ENCODE results near the gene OLFML3. TPM values are rescaled to one million over a fixed set of nuclear protein-coding genes. Genes with fewer than 3 reads are reported as not detected.

The OLFML3 gene, protein sequence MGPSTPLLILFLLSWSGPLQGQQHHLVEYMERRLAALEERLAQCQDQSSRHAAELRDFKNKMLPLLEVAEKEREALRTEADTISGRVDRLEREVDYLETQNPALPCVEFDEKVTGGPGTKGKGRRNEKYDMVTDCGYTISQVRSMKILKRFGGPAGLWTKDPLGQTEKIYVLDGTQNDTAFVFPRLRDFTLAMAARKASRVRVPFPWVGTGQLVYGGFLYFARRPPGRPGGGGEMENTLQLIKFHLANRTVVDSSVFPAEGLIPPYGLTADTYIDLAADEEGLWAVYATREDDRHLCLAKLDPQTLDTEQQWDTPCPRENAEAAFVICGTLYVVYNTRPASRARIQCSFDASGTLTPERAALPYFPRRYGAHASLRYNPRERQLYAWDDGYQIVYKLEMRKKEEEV
- polyA plus RNA-seq (2014; cell fraction: cytosol; rRNA removed): 12.2 and 12.3 TPM in 2 replicates
- polyA plus RNA-seq (2014; cell fraction: nucleus; rRNA removed): 5.3 and 6.9 TPM in 2 replicates

DNA sequence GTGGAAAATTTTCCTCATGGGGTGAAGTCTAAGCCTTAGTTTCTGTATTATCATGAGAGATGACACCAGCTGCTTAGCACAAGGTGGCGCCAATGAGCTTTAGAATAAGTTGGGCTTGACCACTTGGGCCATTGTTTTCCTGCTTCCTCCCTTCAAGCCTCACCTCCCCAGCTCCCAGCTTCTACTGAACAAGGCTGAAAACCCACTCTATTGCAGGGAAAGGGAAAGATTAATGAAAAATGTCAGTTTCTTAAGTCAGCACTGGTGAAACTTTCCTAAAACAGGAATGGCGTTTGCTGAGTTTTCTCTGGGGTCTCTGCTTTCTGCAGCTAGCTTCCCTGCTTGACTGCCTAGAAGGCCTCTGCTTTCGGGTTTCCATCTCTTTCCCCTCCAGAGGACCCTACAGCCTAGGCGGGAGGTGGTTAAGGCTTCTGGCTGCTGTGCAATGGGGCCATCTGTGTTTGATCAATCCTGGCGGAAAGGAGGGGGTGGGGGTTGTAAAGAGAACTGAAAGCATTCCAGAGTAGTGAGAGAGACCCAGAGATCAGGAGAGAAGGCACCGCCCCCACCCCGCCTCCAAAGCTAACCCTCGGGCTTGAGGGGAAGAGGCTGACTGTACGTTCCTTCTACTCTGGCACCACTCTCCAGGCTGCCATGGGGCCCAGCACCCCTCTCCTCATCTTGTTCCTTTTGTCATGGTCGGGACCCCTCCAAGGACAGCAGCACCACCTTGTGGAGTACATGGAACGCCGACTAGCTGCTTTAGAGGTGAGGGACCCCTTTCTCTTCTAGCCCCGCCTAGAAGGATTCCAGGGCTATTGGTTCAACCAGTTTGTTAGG, at the start of gene OLFML3:
OLFML3 (plus strand) TSS at position 612 of the 840 bp plus-strand sequence; CDS start at position 655, 43 bp downstream.
- DNase-seq (ENCODE audit: low spot score): peak; percentile 95

GRCh38 chr1:113929750-113930498, 49.4 kb upstream of the OLFML3 start:
- peak; percentile 30 for DNase-seq (ENCODE audit: low spot score)

- no peak for DNase-seq (ENCODE audit: low spot score)
Observed at GRCh38 chr1:113930499-113931161, 48.6 kb upstream of the OLFML3 start.

GRCh38 chr1:113931451-113931851, 47.8 kb upstream of the OLFML3 start:
- no peak for DNase-seq (ENCODE audit: low spot score)

GRCh38 chr1:113934006-113934405, 45.3 kb upstream of the OLFML3 start:
- no peak for DNase-seq (ENCODE audit: low spot score)

- DNase-seq (ENCODE audit: low spot score): no peak
Observed at GRCh38 chr1:113934511-113935055, 44.7 kb upstream of the OLFML3 start.

DNA sequence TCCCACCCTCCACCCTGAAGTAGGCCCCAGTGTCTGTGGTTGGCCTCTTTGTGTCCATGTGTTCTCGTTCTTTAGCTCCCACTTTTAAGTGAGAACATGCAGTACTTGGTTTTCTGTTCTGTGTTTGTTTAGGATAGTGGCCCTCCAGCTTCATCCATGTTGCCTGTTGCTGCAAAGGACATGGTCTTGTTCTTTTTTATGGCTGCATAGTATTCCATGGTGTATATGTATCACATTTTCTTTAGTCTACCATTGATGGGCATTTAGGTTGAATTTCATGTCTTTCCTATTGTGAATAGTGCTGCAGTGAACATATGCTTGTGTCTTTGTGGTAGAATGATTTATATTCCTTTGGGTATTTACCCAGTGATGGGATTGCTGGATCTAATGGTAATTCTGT, 44.1 kb upstream of the OLFML3 start:
- DNase-seq (ENCODE audit: low spot score): no peak

- DNase-seq (ENCODE audit: low spot score): no peak
Observed at GRCh38 chr1:113935970-113936369, 43.3 kb upstream of the OLFML3 start.

DNA sequence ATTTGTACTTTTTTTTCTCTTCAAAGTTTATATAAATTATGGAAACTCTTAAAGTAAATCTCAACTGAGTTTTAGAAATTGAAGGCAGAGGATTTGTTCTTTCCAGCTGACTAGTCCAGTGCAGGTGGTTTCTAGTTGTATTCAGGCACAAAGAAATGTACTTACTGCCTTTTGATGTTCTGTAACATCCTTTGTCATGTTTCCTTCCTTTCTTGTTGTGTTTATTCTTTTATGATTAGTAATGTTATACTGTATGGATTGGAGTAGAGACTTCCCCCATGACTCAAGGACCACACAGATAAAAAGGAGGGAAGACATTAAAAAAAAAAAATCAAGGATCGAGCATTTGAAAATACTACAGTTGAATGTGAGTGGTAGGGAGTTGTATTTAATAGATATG, 42.1 kb upstream of the OLFML3 start:
- DNase-seq (ENCODE audit: low spot score): no peak

GRCh38 chr1:113938192-113938591, 41.1 kb upstream of the OLFML3 start:
- no peak for DNase-seq (ENCODE audit: low spot score)

DNA sequence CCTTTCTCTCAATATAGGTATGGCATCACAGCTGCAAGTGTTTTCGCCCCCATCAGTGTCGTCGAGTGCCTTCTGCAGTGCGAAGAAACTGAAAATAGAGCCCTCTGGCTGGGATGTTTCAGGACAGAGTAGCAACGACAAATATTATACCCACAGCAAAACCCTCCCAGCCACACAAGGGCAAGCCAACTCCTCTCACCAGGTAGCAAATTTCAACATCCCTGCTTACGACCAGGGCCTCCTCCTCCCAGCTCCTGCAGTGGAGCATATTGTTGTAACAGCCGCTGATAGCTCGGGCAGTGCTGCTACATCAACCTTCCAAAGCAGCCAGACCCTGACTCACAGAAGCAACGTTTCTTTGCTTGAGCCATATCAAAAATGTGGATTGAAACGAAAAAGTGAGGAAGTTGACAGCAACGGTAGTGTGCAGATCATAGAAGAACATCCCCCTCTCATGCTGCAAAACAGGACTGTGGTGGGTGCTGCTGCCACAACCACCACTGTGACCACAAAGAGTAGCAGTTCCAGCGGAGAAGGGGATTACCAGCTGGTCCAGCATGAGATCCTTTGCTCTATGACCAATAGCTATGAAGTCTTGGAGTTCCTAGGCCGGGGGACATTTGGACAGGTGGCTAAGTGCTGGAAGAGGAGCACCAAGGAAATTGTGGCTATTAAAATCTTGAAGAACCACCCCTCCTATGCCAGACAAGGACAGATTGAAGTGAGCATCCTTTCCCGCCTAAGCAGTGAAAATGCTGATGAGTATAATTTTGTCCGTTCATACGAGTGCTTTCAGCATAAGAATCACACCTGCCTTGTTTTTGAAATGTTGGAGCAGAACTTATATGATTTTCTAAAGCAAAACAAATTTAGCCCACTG, 38.7 kb upstream of the OLFML3 start:
- DNase-seq (ENCODE audit: low spot score): no peak

- DNase-seq (ENCODE audit: low spot score): no peak
Observed at GRCh38 chr1:113941245-113941559, 38.1 kb upstream of the OLFML3 start.

- no peak for DNase-seq (ENCODE audit: low spot score)
Observed at GRCh38 chr1:113942527-113942926, 36.7 kb upstream of the OLFML3 start.

GRCh38 chr1:113943028-113943811, 36.1 kb upstream of the OLFML3 start:
- DNase-seq (ENCODE audit: low spot score): no peak

DNA sequence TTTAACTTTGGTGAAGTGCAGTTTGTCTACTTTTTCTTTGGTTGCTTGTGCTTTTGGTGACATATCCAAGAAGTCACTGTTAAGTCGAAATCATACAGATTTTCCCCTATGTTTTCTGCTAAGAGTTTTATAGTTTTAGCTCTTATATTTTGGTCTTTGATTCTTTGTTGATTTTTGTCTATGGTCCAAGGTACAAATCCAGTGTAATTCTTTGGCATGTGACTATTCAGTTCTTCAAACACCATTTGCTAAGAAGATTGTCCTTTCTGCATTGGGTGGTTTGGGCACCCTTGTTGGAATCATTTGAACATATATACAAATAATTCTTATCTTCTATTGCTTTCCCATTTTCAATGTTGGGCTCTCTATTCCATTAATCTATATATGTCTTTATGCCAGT, 33.9 kb upstream of the OLFML3 start:
- DNase-seq (ENCODE audit: low spot score): no peak

DNA sequence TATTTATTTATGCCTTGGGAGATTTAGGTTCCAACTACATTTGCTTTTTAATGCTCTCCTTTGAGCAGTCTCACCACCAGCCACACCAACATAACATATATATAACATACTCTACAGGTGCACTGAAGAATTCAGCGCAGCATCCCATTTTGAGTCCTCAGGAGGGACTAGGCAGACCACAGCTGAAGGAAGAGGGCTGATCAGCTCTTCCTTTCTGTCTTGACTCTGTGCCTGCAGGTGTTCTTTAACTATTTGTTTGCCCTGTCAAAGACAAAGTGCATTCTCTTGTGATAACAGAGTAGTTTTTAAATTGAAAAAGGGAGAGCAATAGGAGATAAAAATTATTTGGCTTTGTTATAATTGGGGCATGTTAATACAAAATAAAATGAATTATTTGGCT, 33.2 kb upstream of the OLFML3 start:
- DNase-seq (ENCODE audit: low spot score): no peak

GRCh38 chr1:113946678-113947387, 32.4 kb upstream of the OLFML3 start:
- no peak for DNase-seq (ENCODE audit: low spot score)

- DNase-seq (ENCODE audit: low spot score): no peak
Observed at GRCh38 chr1:113947388-113948107, 31.7 kb upstream of the OLFML3 start.
